PC-3 (cell line): ENCODE measurements around the gene CCNY. TPM values are rescaled to one million over a fixed set of nuclear protein-coding genes. Genes with fewer than 3 reads are reported as not detected.

Source experiments
- ATAC-seq: fragments of 200-7000 bp; cut with Tn5 transposase; 2 replicates; pipeline ENCODE4 v1.9.1; 2020; ENCODE audit warnings: mild to moderate bottlenecking, moderate library complexity
- BruUV-seq: library from RNA; stranded (reverse); fragments of 400-500 nt; replicated peaks from 2 replicates; lab custom pipeline; 2021; lab: Mats Ljungman, UMichigan
- CTCF ChIA-PET: fragments of 300-600 bp; sonication (Branson Sonifier 250); formaldehyde crosslinking; loops from one replicate; lab custom pipeline; 2022; ENCODE audit warnings: antibody characterized with exemption; lab: Charles Lee
- POLR2A ChIA-PET: fragments of 300-600 bp; sonication (Branson Sonifier 250); formaldehyde crosslinking; loops from one replicate; lab custom pipeline; 2022; ENCODE audit warnings: antibody characterized with exemption; ENCODE audit not compliant: unreplicated experiment; lab: Charles Lee
- DNase-seq: peaks from one replicate; pipeline ENCODE4 v3.0.0-alpha.2; 2015
- H2AFZ ChIP-seq: fragments of 300-600 bp; sonication (generic); 2 replicates; pipeline ENCODE4 v1.6.0; 2016; ENCODE audit warnings: antibody characterized with exemption, low read length
- H3F3A ChIP-seq: fragments of 300-600 bp; sonication (generic); one replicate; pipeline ENCODE4 v1.6.0; 2017; ENCODE audit warnings: antibody characterized with exemption, low read length, control low read depth, mild to moderate bottlenecking; ENCODE audit not compliant: unreplicated experiment
- H3K27ac ChIP-seq: fragments of 300-600 bp; sonication (generic); 2 replicates; pipeline ENCODE4 v1.5.1; 2016; ENCODE audit warnings: mild to moderate bottlenecking, low read length
- H3K27me3 ChIP-seq: fragments of 300-600 bp; sonication (generic); 2 replicates; pipeline ENCODE4 v1.6.1; 2016; ENCODE audit warnings: low read length, mixed read lengths
- H3K36me3 ChIP-seq: fragments of 300-600 bp; sonication (generic); 2 replicates; pipeline ENCODE4 v1.6.1; 2016; ENCODE audit warnings: low read depth, mixed run types, low read length, mixed read lengths
- H3K4me1 ChIP-seq: fragments of 300-600 bp; sonication (generic); 2 replicates; pipeline ENCODE4 v1.5.1; 2016; ENCODE audit warnings: low read length; ENCODE audit not compliant: insufficient read depth
- H3K4me2 ChIP-seq: fragments of 300-600 bp; sonication (generic); 2 replicates; pipeline ENCODE4 v1.6.0; 2016; ENCODE audit warnings: low read length
- H3K4me3 ChIP-seq: fragments of 300-600 bp; sonication (generic); 2 replicates; pipeline ENCODE4 v1.5.1; 2016; ENCODE audit warnings: mild to moderate bottlenecking, low read length, mixed read lengths
- H3K79me2 ChIP-seq: fragments of 300-600 bp; sonication (generic); 2 replicates; pipeline ENCODE4 v1.6.1; 2017; ENCODE audit warnings: low read length, mixed read lengths
- H3K9ac ChIP-seq: fragments of 300-600 bp; sonication (generic); 2 replicates; pipeline ENCODE4 v1.6.0; 2016; ENCODE audit warnings: mild to moderate bottlenecking, low read length
- H3K9me2 ChIP-seq: fragments of 300-600 bp; sonication (generic); replicated peaks from 2 replicates; pipeline ENCODE4 v1.6.1; 2016; ENCODE audit warnings: mixed run types, low read length, mixed read lengths
- H3K9me3 ChIP-seq: fragments of 300-600 bp; sonication (generic); 2 replicates; pipeline ENCODE4 v1.6.1; 2016; ENCODE audit warnings: low read length, mixed read lengths
- H4K20me1 ChIP-seq: fragments of 300-600 bp; sonication (generic); 2 replicates; pipeline ENCODE4 v1.6.1; 2016; ENCODE audit warnings: low read length, mixed read lengths
- EZH2 ChIP-seq: fragments of 300-600 bp; sonication (generic); IDR thresholded peaks from one replicate; pipeline ENCODE4 v1.6.1; 2017; ENCODE audit warnings: antibody characterized with exemption, mild to moderate bottlenecking, low read length; ENCODE audit not compliant: unreplicated experiment
- EZH2phosphoT487 ChIP-seq: fragments of 300-600 bp; sonication (generic); IDR thresholded peaks from 2 replicates; pipeline ENCODE4 v1.6.1; 2018; ENCODE audit warnings: mild to moderate bottlenecking, antibody characterized with exemption, low read length, borderline replicate concordance
- intact Hi-C: fragments of 100-400 bp; cut with micrococcal nuclease; formaldehyde crosslinking; loops from 2 replicates; pipeline ENCODE4 v1.9.0; 2023
- total RNA-seq: library from RNA; depleted of rRNA; stranded (reverse); fragments of >200 nt; gene quantifications from 2 replicates; pipeline ENCODE4 v1.2.3, GENCODE V29; 2014
- TF ChIP-seq, protein P1 (sequence below): fragments of 300-600 bp; sonication (generic); conservative IDR thresholded peaks from 2 replicates; pipeline ENCODE4 v1.5.1; 2017; ENCODE audit warnings: antibody characterized with exemption, low read depth, mild to moderate bottlenecking, low read length

CCNY gene
- total RNA-seq, 1 experiment from 2014 or later: 146 TPM

DNA sequence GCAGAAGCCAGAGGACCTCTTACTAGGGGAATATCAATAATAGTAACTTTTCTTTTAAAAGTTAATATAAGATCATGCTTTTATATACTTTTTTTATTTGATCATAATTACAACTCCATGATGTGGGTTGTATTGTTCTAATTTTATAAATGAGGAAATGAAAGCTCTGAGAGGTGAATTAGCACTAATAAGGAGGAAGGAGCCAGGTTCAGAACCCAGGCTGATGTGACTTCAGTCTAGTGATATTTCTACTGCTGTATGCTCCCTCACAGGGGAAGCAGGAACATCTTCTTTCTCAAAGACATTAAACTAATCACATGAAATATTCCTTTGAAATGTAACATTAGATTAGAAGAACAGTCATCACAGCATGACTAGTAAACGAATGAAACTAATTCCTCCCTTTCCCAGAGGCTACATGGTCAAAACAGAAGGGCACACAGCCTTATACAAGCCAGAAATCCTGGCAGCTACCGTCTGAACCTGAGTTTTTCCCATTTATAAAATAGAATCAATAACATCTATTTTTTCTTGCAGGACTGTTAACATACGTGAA is 187.4 kb downstream of the CCNY start:
- no peaks in the 10 kb centered on the region for H3K9me2 ChIP-seq
- no peaks in the 10 kb centered on the region for H4K20me1 ChIP-seq
- H3K4me3 ChIP-seq: no peak overlapping the region
- H3K9me3 ChIP-seq: no peaks in the 10 kb centered on the region
- intact Hi-C loops: no loop called here
- H3K9ac ChIP-seq: no peak overlapping the region
- ChIA-PET CTCF (no interaction called here), POLR2A (no interaction called here)
- TF ChIP-seq EZH2 (no peak), EZH2phosphoT487 (no peak)
- TF ChIP-seq, protein P1, sequence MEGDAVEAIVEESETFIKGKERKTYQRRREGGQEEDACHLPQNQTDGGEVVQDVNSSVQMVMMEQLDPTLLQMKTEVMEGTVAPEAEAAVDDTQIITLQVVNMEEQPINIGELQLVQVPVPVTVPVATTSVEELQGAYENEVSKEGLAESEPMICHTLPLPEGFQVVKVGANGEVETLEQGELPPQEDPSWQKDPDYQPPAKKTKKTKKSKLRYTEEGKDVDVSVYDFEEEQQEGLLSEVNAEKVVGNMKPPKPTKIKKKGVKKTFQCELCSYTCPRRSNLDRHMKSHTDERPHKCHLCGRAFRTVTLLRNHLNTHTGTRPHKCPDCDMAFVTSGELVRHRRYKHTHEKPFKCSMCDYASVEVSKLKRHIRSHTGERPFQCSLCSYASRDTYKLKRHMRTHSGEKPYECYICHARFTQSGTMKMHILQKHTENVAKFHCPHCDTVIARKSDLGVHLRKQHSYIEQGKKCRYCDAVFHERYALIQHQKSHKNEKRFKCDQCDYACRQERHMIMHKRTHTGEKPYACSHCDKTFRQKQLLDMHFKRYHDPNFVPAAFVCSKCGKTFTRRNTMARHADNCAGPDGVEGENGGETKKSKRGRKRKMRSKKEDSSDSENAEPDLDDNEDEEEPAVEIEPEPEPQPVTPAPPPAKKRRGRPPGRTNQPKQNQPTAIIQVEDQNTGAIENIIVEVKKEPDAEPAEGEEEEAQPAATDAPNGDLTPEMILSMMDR: no peak
- no peaks in the 10 kb centered on the region for H3K4me1 ChIP-seq
- H3K27me3 ChIP-seq: no peaks in the 10 kb centered on the region
- H3K36me3 ChIP-seq: no peaks in the 10 kb centered on the region
- no peaks in the 10 kb centered on the region for H3F3A ChIP-seq
- ATAC-seq (no peak), DNase-seq (no peak)
- no peak overlapping the region for H2AFZ ChIP-seq
- no TSS peak for BruUV-seq
- H3K79me2 ChIP-seq: no peaks in the 10 kb centered on the region; the same call in 1 of the 2 replicates
- no peak overlapping the region for H3K4me2 ChIP-seq
- no peak overlapping the region for H3K27ac ChIP-seq

DNA sequence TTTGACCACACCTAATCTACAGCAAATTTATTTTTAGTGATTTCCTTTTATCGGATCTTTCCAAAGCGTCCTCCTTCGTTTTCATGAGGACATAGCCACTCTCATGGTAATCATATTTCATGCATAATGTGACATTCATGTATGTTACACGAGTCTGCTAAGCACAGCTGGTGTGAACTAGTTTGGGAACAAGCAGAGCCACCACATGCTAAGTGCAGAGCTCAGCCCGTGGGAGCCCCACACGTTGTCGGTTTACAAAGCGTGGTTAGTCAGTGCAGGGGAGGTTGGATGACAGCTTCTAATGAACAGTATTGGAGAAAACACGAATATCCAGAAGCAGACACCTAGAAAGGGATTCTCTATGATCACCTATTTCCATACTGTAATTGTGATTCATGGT is 190.4 kb downstream of the CCNY start:
- no peaks in the 10 kb centered on the region for H3K9me2 ChIP-seq
- intact Hi-C loops: no loop called here
- H3K4me2 ChIP-seq: no peak overlapping the region
- H3K9ac ChIP-seq: no peak overlapping the region
- no peaks in the 10 kb centered on the region for H3K27me3 ChIP-seq
- no peak for DNase-seq
- ChIA-PET POLR2A (interaction anchor here (0.6 kb wide), 1 partner anchor 1011 kb away, joined by 24 read pairs; no protein-coding TSS in a partner anchor), CTCF (no interaction called here)
- H3K9me3 ChIP-seq: no peaks in the 10 kb centered on the region
- H3K4me1 ChIP-seq: no peaks in the 10 kb centered on the region
- TF ChIP-seq EZH2 (no peak), EZH2phosphoT487 (no peak)
- TF ChIP-seq, protein P1: no peak
- peaks cover 17% of the 10 kb centered on the region for H3K36me3 ChIP-seq
- H3K4me3 ChIP-seq: no peak overlapping the region
- H3F3A ChIP-seq: no peaks in the 10 kb centered on the region
- H3K27ac ChIP-seq: no peak overlapping the region
- no peak overlapping the region for H2AFZ ChIP-seq
- 0 out of 2 replicates have a peak, but pooled peaks cover 3% of the 10 kb centered on the region for H4K20me1 ChIP-seq
- H3K79me2 ChIP-seq: no peaks in the 10 kb centered on the region
- no peak for ATAC-seq
- no TSS peak for BruUV-seq

DNA sequence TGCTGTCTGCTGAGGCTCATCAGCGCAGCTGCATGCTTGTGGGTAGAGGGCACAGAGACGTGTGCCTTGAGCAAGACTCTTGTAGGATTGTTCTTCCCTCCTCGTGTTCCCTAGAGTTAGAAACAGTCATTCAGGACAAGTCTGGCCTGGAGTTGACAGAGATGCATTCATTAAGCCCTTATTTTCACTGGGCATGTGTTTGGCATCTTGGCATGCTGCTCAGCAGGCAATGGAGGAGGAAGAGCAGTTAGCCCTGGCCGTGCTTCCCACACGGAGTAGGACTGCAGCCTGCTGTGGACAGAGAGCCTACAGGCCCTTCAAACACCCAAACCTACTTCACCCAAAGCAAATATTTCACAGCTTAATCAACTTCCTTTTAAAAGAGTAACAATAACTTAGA is 195.8 kb downstream of the CCNY start:
- Histone ChIP-seq H3K36me3 (peaks cover 65% of the 10 kb centered on the region), H3F3A (no peaks in the 10 kb centered on the region)
- intact Hi-C loops: no loop called here

More for the DNA sequence above, 195.8 kb downstream of the CCNY start:
- 0 out of 2 replicates have a peak, but pooled peaks cover 3% of the 10 kb centered on the region for H4K20me1 ChIP-seq
- no TSS peak for BruUV-seq
- no peak overlapping the region for H3K27ac ChIP-seq
- H3K4me2 ChIP-seq: no peak overlapping the region
- DNase-seq (no peak), ATAC-seq (no peak; the same call in 1 of the 2 replicates)
- no peaks in the 10 kb centered on the region for H3K27me3 ChIP-seq
- H3K9ac ChIP-seq: no peak overlapping the region
- no peaks in the 10 kb centered on the region for H3K4me1 ChIP-seq
- H2AFZ ChIP-seq: no peak overlapping the region
- H3K4me3 ChIP-seq: no peak overlapping the region
- peaks cover 15% of the 10 kb centered on the region for H3K9me3 ChIP-seq
- H3K79me2 ChIP-seq: no peaks in the 10 kb centered on the region
- ChIA-PET CTCF (interaction anchor here (0.7 kb wide), 1 partner anchor 14 kb away, joined by 4 read pairs; no protein-coding TSS in a partner anchor), POLR2A (no interaction called here)
- H3K9me2 ChIP-seq: no peaks in the 10 kb centered on the region
- TF ChIP-seq, protein P1: no peak
- TF ChIP-seq EZH2phosphoT487 (no peak), EZH2 (no peak)
